Measurements from ENCODE around the gene BLVRA. TPM values are rescaled to one million over a fixed set of nuclear protein-coding genes. Genes with fewer than 3 reads are reported as not detected.
A peak's percentile ranks its signal among the peaks of the same experiment; 100 is the strongest.
"Not testable (repeated sequence)": the region's sequence is repeated elsewhere in the genome, so short reads cannot be mapped to it uniquely, and the experiment has no call there.

The BLVRA gene
- total RNA-seq, 2 experiments from 2014 or later, result 36.1 to 36.3 TPM

DNA sequence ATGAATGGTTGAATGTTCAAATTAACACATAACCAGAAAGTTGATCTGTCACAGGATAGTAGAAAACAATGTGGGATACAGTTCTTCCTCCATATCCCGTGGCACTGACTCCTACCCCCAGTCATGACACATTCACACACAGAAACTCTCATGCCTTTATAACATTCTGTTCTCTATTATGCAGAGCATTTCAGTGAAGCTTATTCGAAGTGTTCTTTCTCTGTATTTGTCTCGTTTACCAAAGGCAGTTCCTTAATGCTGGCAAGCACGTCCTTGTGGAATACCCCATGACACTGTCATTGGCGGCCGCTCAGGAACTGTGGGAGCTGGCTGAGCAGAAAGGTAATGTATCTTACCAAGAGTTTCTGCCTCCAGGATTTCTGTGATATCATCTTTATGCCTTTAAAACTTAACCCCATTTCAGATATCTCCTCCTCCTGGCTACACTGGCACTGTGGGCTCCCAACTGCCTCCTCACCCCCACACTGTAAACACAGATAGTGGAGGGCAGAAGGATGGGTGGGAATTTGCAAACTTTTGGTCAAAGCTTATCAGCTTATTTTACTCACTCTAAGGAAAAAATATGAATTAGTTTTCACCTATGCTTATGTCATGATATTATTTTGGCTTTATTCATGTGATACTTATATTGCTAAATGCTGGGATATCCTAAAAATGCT, 34.1 kb downstream of the BLVRA start:
- no peaks in the 10 kb centered on the region for H3K9me3 Mint-ChIP-seq

DNA sequence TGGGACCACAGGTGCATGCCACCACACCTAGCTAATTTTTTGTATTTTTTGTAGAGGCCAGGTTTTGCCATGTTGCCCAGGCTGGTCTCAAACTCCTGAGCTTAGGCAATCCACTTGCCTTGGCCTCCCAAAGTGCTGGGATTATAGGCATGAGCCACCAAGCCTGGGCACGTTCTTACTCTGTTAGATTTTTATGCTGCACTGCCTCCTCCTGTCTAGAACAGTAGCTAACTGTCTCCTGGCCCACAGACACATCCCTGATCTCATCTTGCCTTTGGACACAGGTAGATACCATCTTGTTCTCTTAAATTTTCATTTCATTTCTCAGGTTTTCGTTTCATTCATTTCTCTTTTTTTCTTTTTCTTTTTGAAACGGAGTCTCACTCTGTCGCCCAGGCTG, 41.1 kb downstream of the BLVRA start:
- no peaks in the 10 kb centered on the region for H3K4me1 Mint-ChIP-seq
- peaks cover 2% of the 10 kb centered on the region for H3K36me3 Mint-ChIP-seq
- H3K27ac Mint-ChIP-seq, result no peak overlapping the region
- H3K4me3 Mint-ChIP-seq, result no peak overlapping the region
- no peak for DNase-seq
- no peaks in the 10 kb centered on the region for H3K9me3 Mint-ChIP-seq
- no peaks in the 10 kb centered on the region for H3K27me3 Mint-ChIP-seq

More for the DNA sequence above, 34.1 kb downstream of the BLVRA start:
- H3K4me1 Mint-ChIP-seq, result peaks cover 2% of the 10 kb centered on the region
- H3K27me3 Mint-ChIP-seq, result no peaks in the 10 kb centered on the region
- no peak for DNase-seq
- no peak overlapping the region for H3K4me3 Mint-ChIP-seq
- H3K27ac Mint-ChIP-seq, result no peak overlapping the region
- H3K36me3 Mint-ChIP-seq, result peaks cover 17% of the 10 kb centered on the region

DNA sequence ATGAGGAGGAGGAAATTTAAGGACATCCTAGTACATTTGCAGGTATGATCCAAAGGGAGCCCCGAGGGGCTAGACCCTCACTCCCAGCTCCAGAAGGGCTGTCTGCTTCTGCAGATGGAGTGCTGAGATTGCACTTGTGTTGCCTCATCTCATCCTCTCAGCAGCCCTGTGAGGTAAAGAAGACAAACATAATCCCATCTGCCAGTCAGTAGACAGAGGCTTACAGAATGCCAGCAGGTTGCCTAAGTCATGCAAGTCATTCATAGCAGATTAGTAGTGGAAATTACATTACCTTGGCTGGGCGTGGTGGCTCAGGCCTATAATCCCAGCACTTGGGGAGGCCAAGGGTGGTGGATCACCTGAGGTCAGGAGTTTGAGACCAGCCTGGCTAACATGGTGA, 45.4 kb downstream of the BLVRA start:
- no peak overlapping the region for H3K27ac Mint-ChIP-seq
- H3K4me1 Mint-ChIP-seq, result no peaks in the 10 kb centered on the region
- H3K27me3 Mint-ChIP-seq, result no peaks in the 10 kb centered on the region
- H3K4me3 Mint-ChIP-seq, result no peak overlapping the region
- H3K36me3 Mint-ChIP-seq, result peaks cover 18% of the 10 kb centered on the region
- no peak for DNase-seq
- no peaks in the 10 kb centered on the region for H3K9me3 Mint-ChIP-seq

DNA sequence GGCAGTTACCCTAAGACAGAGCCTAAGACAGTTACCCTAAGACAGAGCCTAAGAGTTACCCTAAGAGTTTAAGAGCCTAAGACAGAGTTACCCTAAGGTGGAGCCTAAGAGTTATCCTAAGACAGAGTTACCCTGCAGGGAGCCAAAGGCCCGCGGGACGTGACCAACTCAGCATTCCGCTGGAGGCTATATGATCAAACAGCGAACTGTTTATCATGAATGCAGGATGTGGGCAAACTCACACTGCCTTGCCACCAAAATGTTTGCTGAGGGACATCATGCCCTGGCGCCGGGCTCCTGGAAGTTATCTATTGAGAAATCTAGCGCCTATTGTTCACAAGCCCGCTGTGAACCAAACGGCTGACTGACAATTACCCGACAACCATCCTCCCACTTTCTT, 49.9 kb downstream of the BLVRA start:
- Mint-ChIP-seq H3K36me3 (peaks cover 20% of the 10 kb centered on the region), H3K9me3 (peaks cover 2% of the 10 kb centered on the region), H3K4me1 (no peaks in the 10 kb centered on the region), H3K27ac (no peak overlapping the region), H3K4me3 (no peak overlapping the region), H3K27me3 (peaks cover 7% of the 10 kb centered on the region)
- no peak for DNase-seq

DNA sequence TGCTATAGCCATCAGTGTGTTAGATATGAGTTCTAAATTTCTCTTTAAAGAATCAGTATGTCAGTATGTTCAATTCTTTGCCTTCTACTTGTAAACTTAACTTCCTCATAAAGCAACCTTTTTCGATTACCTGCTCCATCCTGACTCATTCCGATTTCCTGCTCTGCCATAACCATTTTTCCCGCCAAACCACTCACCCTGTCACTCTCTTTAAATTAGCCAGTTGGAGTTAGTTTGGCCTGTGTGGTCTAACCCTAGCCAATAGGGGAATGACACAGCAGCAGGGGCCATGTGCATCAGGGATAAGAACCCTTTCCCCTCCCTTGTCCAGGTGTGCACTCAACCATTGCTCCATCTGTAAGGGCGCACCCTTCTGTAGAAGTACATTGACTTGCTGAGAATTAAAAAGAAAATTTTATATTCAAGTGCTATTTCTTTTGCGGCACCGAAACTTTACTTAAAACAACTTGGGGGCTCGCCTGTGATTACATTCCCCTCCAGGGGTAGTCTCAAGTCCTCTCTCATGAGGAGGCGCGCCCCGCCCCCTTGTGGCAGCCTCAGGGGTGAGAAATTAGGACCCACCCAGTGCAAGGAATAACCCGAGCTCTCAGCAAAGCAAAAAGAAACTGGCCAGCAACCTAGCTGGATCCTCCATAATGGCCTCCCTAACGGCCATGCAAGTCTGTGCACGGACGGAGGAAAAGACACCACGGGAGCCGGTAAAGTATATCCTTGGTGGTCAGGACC, 51.9 kb downstream of the BLVRA start:
- H3K27ac Mint-ChIP-seq, H3K4me1 Mint-ChIP-seq: not testable (repeated sequence)
- peak; percentile 46 for DNase-seq

DNA sequence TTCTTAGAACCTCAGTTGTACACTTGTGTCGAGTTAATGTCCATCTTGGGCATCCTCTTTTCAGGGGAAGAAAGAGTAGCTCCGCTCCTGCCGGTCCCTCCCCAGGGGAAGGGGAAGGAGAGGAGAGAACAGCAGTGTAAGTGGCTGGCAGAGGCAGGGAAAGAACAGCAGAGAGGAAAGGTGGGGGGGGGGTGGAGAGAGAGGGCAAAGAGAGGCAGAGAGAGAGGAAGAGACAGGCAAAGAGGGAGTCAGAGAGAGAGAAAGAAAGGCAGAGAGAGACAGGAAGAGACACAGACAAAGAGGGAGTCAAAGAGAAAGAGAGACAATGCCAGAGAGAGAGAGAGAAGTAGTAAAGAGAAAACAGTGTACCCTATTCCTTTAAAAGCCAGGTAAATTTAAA, 56.9 kb downstream of the BLVRA start:
- Mint-ChIP-seq H3K9me3 (peaks cover 5% of the 10 kb centered on the region), H3K4me3 (no peak overlapping the region), H3K36me3 (no peaks in the 10 kb centered on the region), H3K27ac (no peak overlapping the region), H3K4me1 (peaks cover 4% of the 10 kb centered on the region), H3K27me3 (peaks cover 37% of the 10 kb centered on the region)
- DNase-seq, result no peak

More for the DNA sequence above, 51.9 kb downstream of the BLVRA start:
- peaks cover 17% of the 10 kb centered on the region for H3K36me3 Mint-ChIP-seq
- not testable (repeated sequence) for H3K4me3 Mint-ChIP-seq, H3K9me3 Mint-ChIP-seq
- H3K27me3 Mint-ChIP-seq, result peaks cover 22% of the 10 kb centered on the region

DNA sequence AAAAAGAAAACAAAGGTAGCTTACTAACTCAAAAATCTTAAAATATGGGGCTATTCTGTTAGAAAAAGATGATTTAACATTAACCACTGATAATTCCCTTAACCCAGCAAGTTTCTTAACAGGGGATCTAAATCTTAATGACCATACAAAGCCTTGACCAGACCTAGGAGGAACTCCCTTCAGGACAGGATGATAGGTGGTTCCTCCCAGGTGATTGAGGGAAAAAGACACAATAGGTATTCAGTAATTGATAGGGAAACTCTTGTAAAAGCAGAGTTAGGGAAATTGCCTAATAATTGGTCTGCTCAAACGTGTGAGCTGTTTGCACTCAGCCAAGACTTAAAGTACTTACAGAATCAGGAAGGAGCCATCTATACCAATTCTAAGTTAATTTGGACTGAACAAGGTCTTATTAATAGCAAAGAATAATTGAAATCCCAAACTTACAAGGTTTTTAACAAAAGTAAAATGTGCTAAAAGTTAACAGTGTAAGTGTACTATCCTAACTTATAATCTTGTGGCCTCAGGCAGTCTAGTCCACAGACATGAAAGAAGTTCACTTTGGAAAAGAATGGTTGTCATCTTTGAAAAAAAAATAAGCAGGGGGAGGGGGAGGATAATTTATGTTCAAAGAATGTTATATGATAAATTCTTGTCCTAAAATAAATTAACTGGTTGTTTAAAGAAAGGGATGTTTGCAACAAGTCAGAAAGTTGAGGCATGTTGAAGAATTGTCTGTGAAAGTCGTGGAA, 57.7 kb downstream of the BLVRA start:
- H3K36me3 Mint-ChIP-seq, H3K27ac Mint-ChIP-seq, DNase-seq, H3K9me3 Mint-ChIP-seq, H3K4me1 Mint-ChIP-seq, H3K4me3 Mint-ChIP-seq: not testable (repeated sequence)
- peaks cover 37% of the 10 kb centered on the region for H3K27me3 Mint-ChIP-seq

DNA sequence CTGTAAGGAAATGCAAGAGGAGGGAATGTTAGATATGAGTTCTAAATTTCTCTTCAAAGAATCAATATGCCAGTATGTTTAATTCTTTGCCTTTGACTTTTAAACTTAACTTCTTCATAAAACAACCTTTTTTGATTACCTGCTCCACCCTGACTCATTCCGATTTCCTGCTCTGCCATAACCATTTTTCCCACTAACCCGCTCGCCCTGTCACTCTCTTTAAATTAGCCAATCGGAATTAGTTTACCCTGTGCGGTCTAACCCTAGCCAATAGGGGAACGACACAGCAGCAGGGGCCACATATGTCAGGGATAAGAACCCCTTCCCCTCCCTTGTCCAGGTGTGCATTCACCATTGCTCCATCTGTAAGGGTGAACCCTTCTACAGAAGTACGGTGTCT, 64.9 kb downstream of the BLVRA start:
- peaks cover 26% of the 10 kb centered on the region for H3K27me3 Mint-ChIP-seq
- H3K4me3 Mint-ChIP-seq, H3K4me1 Mint-ChIP-seq, H3K9me3 Mint-ChIP-seq, H3K36me3 Mint-ChIP-seq, DNase-seq, H3K27ac Mint-ChIP-seq: not testable (repeated sequence)

DNA sequence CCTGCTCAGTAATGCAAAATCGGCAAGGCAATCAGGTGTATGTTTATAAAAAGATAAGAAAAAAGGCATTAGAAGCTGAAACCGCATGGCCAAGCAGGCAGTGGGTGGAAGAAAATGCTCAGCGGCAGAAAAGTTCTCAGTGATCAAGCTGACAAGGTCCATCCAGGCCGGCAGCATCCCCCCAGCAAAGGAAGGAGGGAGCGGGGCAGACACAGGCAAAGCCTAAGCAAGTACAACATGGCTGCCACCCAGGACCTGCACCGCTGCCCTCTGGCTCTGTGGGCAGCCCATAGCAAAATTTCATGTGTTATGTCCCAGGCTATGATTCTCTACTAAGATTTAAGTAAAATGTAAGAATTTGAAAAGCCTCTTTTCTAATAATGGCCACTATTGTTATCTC, 65.5 kb downstream of the BLVRA start:
- H3K27me3 Mint-ChIP-seq, result peaks cover 29% of the 10 kb centered on the region
- no peak overlapping the region for H3K4me3 Mint-ChIP-seq
- H3K4me1 Mint-ChIP-seq, result no peaks in the 10 kb centered on the region

DNA sequence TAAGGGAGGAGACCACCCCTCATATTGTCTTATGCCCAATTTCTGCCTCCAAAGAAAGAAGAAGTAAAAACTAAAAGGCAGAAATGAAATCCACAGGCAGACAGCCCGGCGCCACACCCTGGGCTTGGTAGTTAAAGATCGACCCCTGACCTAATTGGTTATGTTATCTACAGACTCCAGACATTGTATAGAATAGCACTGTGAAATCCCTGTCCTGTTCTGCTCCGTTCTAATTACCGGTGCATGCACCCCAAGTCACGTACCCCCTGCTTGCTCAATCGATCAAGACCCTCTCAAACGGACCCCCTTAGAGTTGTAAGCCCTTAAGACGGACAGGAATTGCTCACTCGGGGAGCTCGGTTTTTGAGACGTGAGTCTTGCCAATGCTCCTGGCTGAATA, 66.0 kb downstream of the BLVRA start:
- not testable (repeated sequence) for H3K9me3 Mint-ChIP-seq, DNase-seq, H3K4me1 Mint-ChIP-seq, H3K36me3 Mint-ChIP-seq, H3K27ac Mint-ChIP-seq, H3K4me3 Mint-ChIP-seq
- H3K27me3 Mint-ChIP-seq, result peaks cover 30% of the 10 kb centered on the region

More for the DNA sequence above, 65.5 kb downstream of the BLVRA start:
- Mint-ChIP-seq H3K36me3 (no peaks in the 10 kb centered on the region), H3K27ac (no peak overlapping the region), H3K9me3 (no peaks in the 10 kb centered on the region)
- DNase-seq, result no peak

DNA sequence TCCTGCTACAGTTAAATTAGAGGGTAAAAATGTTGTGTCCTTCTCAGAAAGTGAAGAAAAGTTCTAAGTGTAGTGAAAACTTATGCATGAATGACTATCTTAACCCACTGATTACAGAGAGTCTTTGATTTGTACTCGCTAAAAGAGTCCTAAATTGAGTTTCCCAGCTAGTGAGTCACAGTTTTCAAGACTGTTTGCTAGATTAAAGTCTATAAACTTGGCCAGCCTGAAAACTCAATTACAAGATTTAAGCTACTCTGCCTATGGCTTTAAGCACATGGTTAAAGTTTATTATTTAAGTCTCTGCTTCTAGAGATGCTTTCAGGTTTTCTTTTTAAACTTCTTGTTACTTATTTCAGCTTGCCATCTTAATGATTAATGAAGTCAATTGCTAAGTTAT, 66.5 kb downstream of the BLVRA start:
- Mint-ChIP-seq H3K27ac (no peak overlapping the region), H3K9me3 (no peaks in the 10 kb centered on the region), H3K27me3 (peaks cover 29% of the 10 kb centered on the region), H3K36me3 (no peaks in the 10 kb centered on the region), H3K4me1 (no peaks in the 10 kb centered on the region), H3K4me3 (no peak overlapping the region)
- no peak for DNase-seq

DNA sequence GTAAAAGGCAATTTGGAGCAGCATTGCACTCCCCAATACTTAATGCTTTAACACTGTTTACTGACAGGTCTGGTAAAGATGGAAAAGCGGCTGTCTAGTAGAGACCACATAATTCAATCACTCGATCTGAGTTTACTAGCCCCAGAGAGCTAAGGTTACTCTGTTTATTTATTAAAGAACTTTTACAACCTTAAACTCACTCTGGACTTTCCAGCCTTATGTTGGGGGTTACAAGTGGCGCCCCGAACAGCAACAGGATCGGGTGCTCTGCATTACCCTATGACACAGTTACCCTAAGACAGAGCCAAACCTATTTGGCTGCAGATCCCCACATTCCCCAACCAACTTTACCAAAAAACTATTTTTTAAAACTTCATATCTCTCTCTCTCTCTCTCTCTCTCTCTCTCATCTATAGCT, 66.9 kb downstream of the BLVRA start:
- Mint-ChIP-seq H3K36me3 (no peaks in the 10 kb centered on the region), H3K4me1 (no peaks in the 10 kb centered on the region), H3K27ac (no peak overlapping the region), H3K4me3 (no peak overlapping the region), H3K9me3 (peaks cover under 1% of the 10 kb centered on the region), H3K27me3 (peaks cover 29% of the 10 kb centered on the region)
- DNase-seq, result no peak

DNA sequence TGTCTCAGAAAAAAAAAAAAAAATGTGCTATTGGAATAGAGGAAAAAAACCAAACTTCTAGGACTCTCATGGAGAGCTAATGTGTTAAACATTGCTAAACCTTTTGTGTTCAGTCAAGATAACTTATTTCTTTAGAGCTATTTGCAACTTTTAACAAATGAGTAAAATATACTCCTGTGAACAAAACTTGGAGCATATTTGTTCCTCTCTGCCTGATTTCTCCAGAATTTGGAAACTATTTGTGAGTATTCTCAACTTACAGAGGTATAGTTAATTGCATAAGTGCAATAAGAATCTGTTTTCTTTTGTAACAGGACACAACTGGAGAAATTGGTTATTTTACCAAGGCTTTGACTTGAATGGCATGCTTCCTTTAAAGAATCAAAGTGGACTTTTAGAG, 72.4 kb downstream of the BLVRA start:
- not testable (repeated sequence) for H3K4me3 Mint-ChIP-seq, DNase-seq, H3K27ac Mint-ChIP-seq
- Mint-ChIP-seq H3K27me3 (peaks cover 27% of the 10 kb centered on the region), H3K36me3 (peaks cover 14% of the 10 kb centered on the region), H3K9me3 (peaks cover 11% of the 10 kb centered on the region), H3K4me1 (peaks cover 21% of the 10 kb centered on the region)

DNA sequence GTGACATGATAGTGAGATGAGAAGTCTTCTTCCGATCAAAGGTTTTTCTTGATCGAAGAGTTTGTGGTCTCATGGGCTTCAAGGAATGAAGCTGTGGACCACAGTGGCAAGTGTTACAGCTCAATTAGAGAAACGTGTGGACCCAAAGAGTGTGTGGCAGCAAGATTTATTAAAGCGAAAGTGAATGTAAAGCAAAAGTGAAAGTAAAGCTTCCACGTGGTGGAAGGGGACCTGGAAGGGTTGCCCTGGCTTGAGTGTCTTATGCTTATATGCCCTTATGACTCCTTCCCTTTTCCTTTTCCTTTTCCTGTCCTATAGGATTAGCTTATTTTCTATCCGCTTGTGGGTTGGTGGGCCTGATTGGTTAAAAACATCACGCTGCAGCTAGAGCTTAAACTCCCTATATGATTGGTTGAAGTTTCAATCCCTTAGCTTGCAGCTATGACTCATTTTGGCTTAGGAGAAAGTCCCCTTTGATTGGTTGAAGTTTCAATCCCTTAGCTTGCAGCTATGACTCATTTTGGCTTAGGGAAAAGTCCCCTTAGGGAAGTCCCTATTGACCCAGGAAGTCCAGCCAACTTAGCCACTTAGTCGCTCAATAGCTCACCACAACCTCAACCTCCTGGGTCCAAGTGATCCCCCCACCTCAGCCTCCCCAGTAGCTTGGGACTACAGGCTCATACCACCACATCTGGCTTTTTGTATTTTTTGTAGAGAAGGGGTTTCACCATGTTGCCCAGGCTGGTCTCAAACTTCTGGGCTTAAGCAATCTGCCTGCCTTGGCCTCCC, 76.2 kb downstream of the BLVRA start:
- H3K27me3 Mint-ChIP-seq, result peaks cover 5% of the 10 kb centered on the region
- peaks cover 14% of the 10 kb centered on the region for H3K36me3 Mint-ChIP-seq
- peak overlapping the region; percentile 67 for H3K4me3 Mint-ChIP-seq
- peaks cover 27% of the 10 kb centered on the region for H3K4me1 Mint-ChIP-seq
- peak; percentile 29 for DNase-seq
- H3K9me3 Mint-ChIP-seq, result peaks cover 11% of the 10 kb centered on the region
- peak overlapping the region; percentile 86 for H3K27ac Mint-ChIP-seq

DNA sequence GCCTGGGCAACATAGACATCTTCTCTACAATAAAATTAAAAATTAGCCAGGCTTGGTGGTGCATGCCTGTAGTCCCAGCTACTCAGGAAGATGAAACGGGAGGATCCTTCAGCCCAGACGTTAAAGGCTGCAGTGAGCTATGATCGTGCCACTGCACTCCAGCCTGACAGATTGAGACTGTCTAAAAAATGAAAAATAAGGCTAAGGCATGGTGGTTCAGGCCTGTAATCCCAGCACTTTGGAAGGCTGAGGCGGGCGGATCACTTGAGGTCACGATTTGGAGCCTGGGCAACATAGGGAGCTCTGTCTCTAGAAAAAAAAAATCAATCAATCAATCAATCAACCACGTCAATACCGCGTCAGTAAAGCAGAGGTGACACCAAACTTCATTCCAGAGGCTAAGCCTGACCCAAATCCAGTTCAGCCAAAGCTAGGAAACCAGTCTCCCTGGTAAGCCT, 79.8 kb downstream of the BLVRA start:
- Mint-ChIP-seq H3K27ac (no peak overlapping the region), H3K36me3 (peaks cover 2% of the 10 kb centered on the region), H3K4me3 (no peak overlapping the region), H3K27me3 (peaks cover 3% of the 10 kb centered on the region), H3K9me3 (peaks cover 4% of the 10 kb centered on the region), H3K4me1 (peaks cover 19% of the 10 kb centered on the region)
- DNase-seq, result no peak

Measured in activated naive CD8-positive, alpha-beta T cell treated with anti-CD3 and anti-CD28 coated beads for 36 hours (primary cell).